Ectodermal cell (in vitro differentiated cells): Measurements from ENCODE around the gene MSI2.

ENCODE experiments used
- H3K27ac ChIP-seq: 2 replicates; pipeline ENCODE4 v1.7.0; 2013; ENCODE audit warnings: mild to moderate bottlenecking, low read depth, low read length; ENCODE audit not compliant: insufficient read depth, poor library complexity, severe bottlenecking
- H3K27me3 ChIP-seq: 2 replicates; pipeline ENCODE4 v1.7.0; 2013; ENCODE audit warnings: mild to moderate bottlenecking, low read length; ENCODE audit not compliant: insufficient read depth, control insufficient read depth, poor library complexity, severe bottlenecking
- H3K36me3 ChIP-seq: one replicate; pipeline ENCODE4 v1.7.0; 2013; ENCODE audit warnings: low read length; ENCODE audit not compliant: control insufficient read depth, insufficient read depth
- H3K4me1 ChIP-seq: one replicate; pipeline ENCODE4 v1.7.0; 2013; ENCODE audit warnings: low read length; ENCODE audit not compliant: control insufficient read depth, insufficient read depth
- H3K4me3 ChIP-seq: 2 replicates; pipeline ENCODE4 v1.7.0; 2013; ENCODE audit warnings: low read depth, low read length, control low read depth; ENCODE audit not compliant: insufficient read depth
- H3K9me3 ChIP-seq: 2 replicates; pipeline ENCODE4 v1.7.0; 2013; ENCODE audit warnings: mild to moderate bottlenecking, low read length, moderate library complexity; ENCODE audit not compliant: control insufficient read depth
- WGBS, 2 experiments: methylation state at CpG; one replicate each; pipeline ENCODE4 v1.1.7; 2013; ENCODE audit warnings: missing lambda C conversion rate in 2 of 2; 5-methylcytosine and 5-hydroxymethylcytosine counted together

Gene MSI2

GRCh38 chr17:57442401-57442823, 186.1 kb downstream of the MSI2 start:
- Histone ChIP-seq H3K27ac (no peak overlapping the region), H3K36me3 (no peaks in the 10 kb centered on the region), H3K27me3 (no peaks in the 10 kb centered on the region), H3K4me3 (no peak overlapping the region), H3K4me1 (peaks cover 61% of the 10 kb centered on the region), H3K9me3 (no peaks in the 10 kb centered on the region)
- 78 to 85% methylated on average over 9 of the region's 9 CpGs for WGBS, 2 experiments

DNA sequence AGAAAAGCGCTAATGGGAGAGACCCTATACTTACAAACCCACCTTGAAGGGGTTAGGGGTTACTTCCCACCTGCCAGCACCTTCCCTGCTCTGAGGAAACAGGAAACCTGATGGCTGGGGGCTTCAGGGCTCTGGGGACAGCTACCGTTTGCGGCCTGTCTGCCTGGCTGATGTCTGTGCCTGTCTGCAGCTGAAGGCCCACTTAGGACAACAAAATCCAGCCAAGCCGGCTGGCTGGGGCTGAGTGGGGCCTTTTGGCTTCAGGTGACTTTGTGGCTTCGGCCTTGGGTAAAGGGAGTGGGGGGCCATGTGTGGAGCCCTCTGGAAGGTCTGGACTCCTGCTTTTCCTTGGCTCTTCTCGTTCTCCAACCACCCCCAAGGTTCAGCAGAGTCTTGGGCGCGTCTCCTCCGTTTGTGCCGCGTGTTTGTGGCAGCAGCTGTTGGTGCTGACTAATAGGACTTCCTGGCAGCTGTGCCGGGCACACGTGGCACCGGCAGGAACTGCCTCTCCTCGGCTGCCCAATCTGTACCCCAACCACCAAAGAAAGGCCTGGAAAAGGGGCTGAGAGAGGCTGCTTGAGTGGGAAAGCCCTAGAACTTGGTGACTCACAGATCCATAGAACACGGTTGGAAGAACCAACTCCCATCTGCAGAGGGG, 186.7 kb downstream of the MSI2 start:
- no peaks in the 10 kb centered on the region for H3K27me3 ChIP-seq
- H3K36me3 ChIP-seq, result no peaks in the 10 kb centered on the region
- no peak overlapping the region for H3K4me3 ChIP-seq
- WGBS, 2 experiments, result 90 to 94% methylated on average over 16 of the region's 16 CpGs
- peaks cover 60% of the 10 kb centered on the region for H3K4me1 ChIP-seq
- no peaks in the 10 kb centered on the region for H3K9me3 ChIP-seq
- no peak overlapping the region for H3K27ac ChIP-seq

GRCh38 chr17:57443781-57444180, 187.5 kb downstream of the MSI2 start:
- H3K27ac ChIP-seq, result no peak overlapping the region

DNA sequence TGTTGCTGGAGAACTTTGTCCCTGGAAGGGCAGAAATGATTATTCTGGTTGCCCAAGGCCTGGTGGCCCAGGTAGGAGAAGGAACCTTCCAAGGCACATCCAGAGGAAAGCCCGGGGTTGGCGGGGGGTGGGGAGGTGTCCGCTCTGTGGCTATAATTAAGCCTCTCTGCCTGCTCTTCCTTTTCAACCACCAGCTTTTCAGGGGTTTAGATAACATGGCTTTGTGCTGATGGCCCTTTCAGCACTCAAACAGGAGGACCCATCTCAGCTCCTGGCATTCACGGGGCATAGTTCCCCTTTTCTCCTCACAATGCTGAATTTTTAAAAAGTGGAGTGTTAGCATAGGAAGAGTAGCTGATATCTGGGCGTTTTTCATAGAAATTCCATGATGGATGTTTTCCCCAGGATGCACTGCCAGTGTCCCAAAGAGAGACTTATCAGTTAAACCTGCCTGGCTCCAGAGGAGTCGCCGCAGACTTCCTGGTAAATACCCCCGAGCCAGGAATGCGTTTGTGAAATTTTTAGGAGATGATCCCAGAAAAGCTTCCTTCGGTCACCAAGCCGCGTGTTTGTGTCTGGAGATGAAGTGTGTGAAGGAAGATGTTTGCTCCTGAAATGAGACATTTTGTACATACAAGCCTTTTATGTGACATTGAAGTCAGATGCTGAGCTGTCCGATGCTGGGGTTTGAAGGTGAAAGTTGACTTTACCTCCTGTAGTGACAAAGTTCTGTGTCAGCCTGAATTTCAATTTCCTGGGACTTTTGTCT, 188.5 kb downstream of the MSI2 start:
- WGBS, 2 experiments, result 81 to 83% methylated on average over 13 of the region's 13 CpGs
- no peaks in the 10 kb centered on the region for H3K9me3 ChIP-seq
- no peaks in the 10 kb centered on the region for H3K27me3 ChIP-seq
- no peak overlapping the region for H3K4me3 ChIP-seq
- H3K4me1 ChIP-seq, result peaks cover 57% of the 10 kb centered on the region
- H3K27ac ChIP-seq, result no peak overlapping the region
- H3K36me3 ChIP-seq, result no peaks in the 10 kb centered on the region

More at GRCh38 chr17:57443781-57444180, 187.5 kb downstream of the MSI2 start:
- Histone ChIP-seq H3K4me3 (no peak overlapping the region), H3K27me3 (no peaks in the 10 kb centered on the region), H3K9me3 (no peaks in the 10 kb centered on the region), H3K36me3 (no peaks in the 10 kb centered on the region), H3K4me1 (peaks cover 58% of the 10 kb centered on the region)
- 86 to 90% methylated on average over 5 of the region's 5 CpGs for WGBS, 2 experiments

GRCh38 chr17:57445772-57446472, 189.6 kb downstream of the MSI2 start:
- H3K27ac ChIP-seq, result no peak overlapping the region
- H3K27me3 ChIP-seq, result no peaks in the 10 kb centered on the region
- no peaks in the 10 kb centered on the region for H3K36me3 ChIP-seq
- 92 to 93% methylated on average over 17 of the region's 17 CpGs for WGBS, 2 experiments
- no peaks in the 10 kb centered on the region for H3K9me3 ChIP-seq
- H3K4me3 ChIP-seq, result no peak overlapping the region
- H3K4me1 ChIP-seq, result peaks cover 46% of the 10 kb centered on the region

DNA sequence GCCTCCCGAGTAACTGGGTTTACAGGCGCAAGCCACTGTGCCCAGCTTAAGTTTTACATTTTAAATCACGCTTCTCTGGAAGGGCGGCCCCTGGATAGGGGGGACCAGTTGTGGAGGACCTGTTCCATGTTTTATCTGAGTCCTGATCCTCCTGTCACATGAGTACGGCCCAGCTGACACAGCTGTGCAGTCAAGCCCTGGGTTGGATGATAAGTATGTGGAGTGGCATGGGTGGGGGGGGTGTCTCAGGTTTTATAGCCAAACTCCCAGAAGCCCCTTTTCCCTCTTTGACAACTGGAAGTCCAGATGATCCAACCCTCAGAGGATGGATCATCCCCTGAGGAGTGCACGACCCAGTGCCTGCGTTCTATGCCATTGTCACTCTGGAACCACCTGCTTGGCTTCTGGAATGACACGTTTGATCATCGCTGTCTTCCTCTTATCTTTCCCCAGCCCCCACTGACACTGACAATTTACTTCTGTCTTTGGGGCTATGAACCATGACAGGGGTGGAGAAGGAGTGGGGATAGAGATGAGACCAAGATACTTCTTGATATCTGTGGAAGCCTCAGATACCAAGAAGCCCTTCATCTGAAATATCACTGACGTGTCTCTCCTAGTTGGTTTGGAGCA, 191.2 kb downstream of the MSI2 start:
- peaks cover 4% of the 10 kb centered on the region for H3K36me3 ChIP-seq
- no peaks in the 10 kb centered on the region for H3K27me3 ChIP-seq
- 95 to 96% methylated on average over 10 of the region's 10 CpGs for WGBS, 2 experiments
- no peak overlapping the region for H3K27ac ChIP-seq
- H3K4me3 ChIP-seq, result no peak overlapping the region
- H3K4me1 ChIP-seq, result peaks cover 33% of the 10 kb centered on the region
- H3K9me3 ChIP-seq, result no peaks in the 10 kb centered on the region

DNA sequence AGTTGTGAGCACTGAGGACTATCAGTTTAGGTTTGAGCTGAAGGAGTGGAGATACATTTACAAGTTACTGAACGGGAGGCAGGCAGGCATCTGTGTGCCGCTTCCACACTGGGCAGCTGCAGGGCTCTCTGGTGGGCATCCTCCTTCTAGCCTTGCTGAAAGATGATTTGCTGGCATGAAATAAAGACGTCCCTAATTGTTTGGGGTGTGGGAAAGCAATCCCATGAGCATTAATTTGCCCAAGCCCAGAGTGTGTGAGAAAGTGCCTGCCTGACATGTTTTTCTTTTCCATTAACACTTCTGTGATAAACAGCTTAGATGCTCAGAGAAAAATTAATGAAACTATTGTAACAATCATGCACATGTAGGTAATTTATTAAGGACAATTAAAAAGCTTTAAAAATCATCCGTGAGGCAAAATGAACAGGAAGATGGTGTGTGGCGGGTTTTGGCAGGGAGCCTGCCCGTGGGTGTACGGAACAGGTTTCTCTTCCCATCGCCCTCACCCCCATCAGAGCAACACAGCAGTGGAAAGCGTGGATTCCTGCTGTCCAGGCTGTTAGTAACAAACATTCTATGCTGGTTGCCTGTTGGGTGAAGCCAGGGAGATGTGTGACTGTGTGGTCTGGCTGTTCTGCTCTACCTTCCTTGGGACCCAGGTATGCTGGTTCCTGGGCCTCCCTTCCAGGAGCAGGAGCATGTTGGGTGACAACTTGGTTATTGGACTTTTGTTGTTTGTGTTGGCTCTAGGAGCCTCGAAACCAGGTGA, 191.9 kb downstream of the MSI2 start:
- Histone ChIP-seq H3K4me1 (peaks cover 26% of the 10 kb centered on the region), H3K9me3 (no peaks in the 10 kb centered on the region), H3K4me3 (no peak overlapping the region), H3K27me3 (no peaks in the 10 kb centered on the region), H3K27ac (no peak overlapping the region), H3K36me3 (peaks cover 4% of the 10 kb centered on the region)
- 96% methylated on average over 10 of the region's 10 CpGs for WGBS, 2 experiments

DNA sequence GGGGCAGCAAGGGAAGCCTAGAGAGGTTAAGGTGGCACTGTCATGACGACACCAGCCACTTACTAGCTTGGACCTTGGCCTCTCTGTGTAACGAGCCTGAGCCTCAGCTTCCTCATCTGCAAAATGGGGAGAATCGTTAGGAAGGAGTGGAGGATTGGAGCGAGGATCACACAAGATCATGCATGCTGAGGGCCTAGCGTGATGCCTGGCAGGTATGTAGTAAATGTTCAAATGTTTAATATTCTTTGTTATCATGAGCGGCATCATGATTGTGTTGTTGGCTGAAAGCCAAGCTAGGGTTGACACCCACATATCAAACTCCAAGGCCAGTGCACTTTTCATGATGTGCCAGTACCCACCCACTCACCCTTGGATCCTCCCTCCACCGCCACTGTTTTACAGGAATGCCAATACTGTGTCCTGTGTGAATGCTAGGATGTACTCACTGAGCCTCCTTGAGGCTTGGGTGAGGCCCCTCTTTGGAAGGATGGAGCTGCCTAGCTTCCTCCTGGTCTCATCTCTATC, 192.5 kb downstream of the MSI2 start:
- WGBS, 2 experiments, result 95 to 96% methylated on average over 7 of the region's 7 CpGs
- peaks cover 4% of the 10 kb centered on the region for H3K36me3 ChIP-seq
- H3K27me3 ChIP-seq, result no peaks in the 10 kb centered on the region
- peaks cover 21% of the 10 kb centered on the region for H3K4me1 ChIP-seq
- H3K9me3 ChIP-seq, result no peaks in the 10 kb centered on the region
- no peak overlapping the region for H3K27ac ChIP-seq
- H3K4me3 ChIP-seq, result no peak overlapping the region

DNA sequence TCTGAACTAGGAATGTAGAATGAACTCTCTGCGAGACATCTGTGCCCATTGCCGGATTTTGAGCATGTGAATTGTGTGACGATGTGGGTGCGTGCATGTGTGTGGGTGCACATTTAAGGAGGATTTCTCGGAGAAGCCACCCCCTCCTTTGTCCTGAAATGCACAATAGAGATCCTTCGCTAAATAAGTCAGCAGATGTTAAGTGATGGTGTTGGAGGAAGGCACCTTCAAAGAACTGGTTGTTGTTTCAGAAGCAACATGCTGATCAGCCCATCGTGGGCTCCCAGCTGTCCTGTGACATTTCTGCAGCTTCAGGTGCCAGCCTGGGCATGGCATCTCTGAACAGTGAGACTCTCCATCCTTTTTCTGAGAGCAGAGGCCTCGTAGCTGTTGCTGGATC, 194.9 kb downstream of the MSI2 start:
- no peaks in the 10 kb centered on the region for H3K9me3 ChIP-seq
- peaks cover 9% of the 10 kb centered on the region for H3K4me1 ChIP-seq
- 94 to 96% methylated on average over 8 of the region's 8 CpGs for WGBS, 2 experiments
- peaks cover 4% of the 10 kb centered on the region for H3K36me3 ChIP-seq
- no peak overlapping the region for H3K27ac ChIP-seq
- no peaks in the 10 kb centered on the region for H3K27me3 ChIP-seq
- H3K4me3 ChIP-seq, result no peak overlapping the region
